HEK293 (cell line): ENCODE measurements around the gene FBH1.

Source experiments
- CTCF ChIP-seq: fragments of 450-650 bp; formaldehyde crosslinking; IDR thresholded peaks from 2 replicates; pipeline ENCODE4 v1.5.1; 2016; ENCODE audit warnings: missing biosample characterization, missing genetic modification characterization
- ZNF239 ChIP-seq: fragments of 450-650 bp; formaldehyde crosslinking; IDR thresholded peaks from 2 replicates; pipeline ENCODE4 v1.5.1; 2016; ENCODE audit warnings: missing biosample characterization, missing genetic modification characterization
- ZNF585B ChIP-seq: fragments of 450-650 bp; formaldehyde crosslinking; IDR thresholded peaks from 2 replicates; pipeline ENCODE4 v1.5.1; 2016; ENCODE audit warnings: missing biosample characterization, missing genetic modification characterization
- ZNF600 ChIP-seq: fragments of 450-650 bp; formaldehyde crosslinking; IDR thresholded peaks from 2 replicates; pipeline ENCODE4 v1.5.1; 2016; ENCODE audit warnings: missing biosample characterization, missing genetic modification characterization

- TF ChIP-seq CTCF (peak; percentile 34), ZNF600 (tag by site-specific recombination) (0 out of 2 replicates have a peak, but pooled peaks have one; percentile 40), ZNF239 (tag by site-specific recombination) (no peak), ZNF585B (tag by site-specific recombination) (no peak)
Measured at GRCh38 chr10:5976512-5977470, 86.7 kb downstream of the FBH1 start.
